Stimulated activated naive CD4-positive, alpha-beta T cell treated with Interleukin-2 at 50 U/mL for 16 hours (primary cell): ENCODE measurements around the gene RGS10.
"Not testable (repeated sequence)": the region's sequence is repeated elsewhere in the genome, so short reads cannot be mapped to it uniquely, and the experiment has no call there.

ENCODE experiments used
- DNase-seq: peaks from one replicate; lab custom pipeline; 2025; lab: John Stamatoyannopoulos, UW

The RGS10 gene

DNA sequence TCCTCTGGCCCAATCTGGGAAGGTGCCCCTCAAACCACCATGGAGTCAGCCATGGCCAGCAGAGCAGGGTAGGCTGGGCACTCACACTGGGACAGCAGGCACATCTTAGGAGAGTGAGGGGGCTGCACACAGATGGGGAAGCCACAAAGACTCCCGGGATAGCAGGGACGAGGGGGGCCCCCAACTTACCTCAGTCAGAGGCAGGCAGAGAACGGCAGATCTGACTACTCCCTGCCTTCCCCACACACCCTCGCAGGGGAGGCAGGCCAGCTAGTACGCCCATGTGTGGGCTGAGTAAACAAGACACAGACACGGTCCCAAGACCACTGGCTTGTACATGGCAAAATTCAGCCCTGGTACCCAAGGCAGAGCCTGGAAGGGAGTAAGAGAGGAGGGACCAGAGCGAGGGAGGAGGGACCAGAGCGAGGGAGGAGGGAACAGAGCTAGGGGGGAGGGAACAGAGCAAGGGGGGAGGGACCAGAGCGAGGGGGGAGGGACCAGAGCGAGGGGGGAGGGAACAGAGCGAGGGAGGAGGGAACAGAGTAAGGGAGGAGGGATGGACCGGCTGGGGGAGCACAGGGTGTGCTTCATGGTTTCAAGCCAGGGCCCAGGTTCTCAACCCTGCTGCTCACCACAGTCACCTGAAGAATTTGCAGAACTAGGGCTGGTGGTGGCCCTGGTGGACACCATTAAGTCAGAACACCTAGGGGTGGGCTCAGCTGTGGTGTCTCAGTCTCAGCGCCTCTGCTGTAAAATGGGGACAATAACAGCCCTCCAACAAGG lies 73.8 kb downstream of the RGS10 start:
- no peak for DNase-seq

GRCh38 chr10:119466655-119467054 lies 75.9 kb downstream of the RGS10 start:
- DNase-seq = peak; percentile 46

- no peak for DNase-seq
Measured at GRCh38 chr10:119466076-119466475, 76.4 kb downstream of the RGS10 start.

- DNase-seq = no peak
Measured at GRCh38 chr10:119465085-119465484, 77.4 kb downstream of the RGS10 start.

DNA sequence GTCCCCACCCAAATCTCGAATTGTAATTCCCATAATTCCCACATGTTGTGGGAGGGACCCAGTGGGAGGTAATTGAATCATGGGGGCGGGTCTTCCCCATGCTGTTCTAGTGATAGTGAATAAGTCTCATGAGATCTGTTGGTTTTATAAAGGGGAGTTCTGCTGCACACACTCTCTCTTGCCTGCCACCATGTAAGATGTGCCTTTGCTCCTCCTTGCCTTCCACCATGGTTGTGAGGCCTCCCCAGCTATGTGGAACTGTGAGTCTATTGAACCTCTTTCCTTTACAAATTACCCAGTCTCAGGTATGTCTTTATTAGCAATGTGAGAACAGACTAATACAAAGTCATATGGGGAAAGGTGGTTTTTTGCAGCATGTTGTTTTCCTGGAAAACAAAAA lies 79.3 kb downstream of the RGS10 start:
- DNase-seq = not testable (repeated sequence)

- DNase-seq = no peak
Measured at GRCh38 chr10:119462773-119463172, 79.7 kb downstream of the RGS10 start.

- DNase-seq = no peak
Measured at GRCh38 chr10:119461923-119462322, 80.6 kb downstream of the RGS10 start.

- DNase-seq = no peak
Measured at GRCh38 chr10:119461380-119461779, 81.1 kb downstream of the RGS10 start.

DNA sequence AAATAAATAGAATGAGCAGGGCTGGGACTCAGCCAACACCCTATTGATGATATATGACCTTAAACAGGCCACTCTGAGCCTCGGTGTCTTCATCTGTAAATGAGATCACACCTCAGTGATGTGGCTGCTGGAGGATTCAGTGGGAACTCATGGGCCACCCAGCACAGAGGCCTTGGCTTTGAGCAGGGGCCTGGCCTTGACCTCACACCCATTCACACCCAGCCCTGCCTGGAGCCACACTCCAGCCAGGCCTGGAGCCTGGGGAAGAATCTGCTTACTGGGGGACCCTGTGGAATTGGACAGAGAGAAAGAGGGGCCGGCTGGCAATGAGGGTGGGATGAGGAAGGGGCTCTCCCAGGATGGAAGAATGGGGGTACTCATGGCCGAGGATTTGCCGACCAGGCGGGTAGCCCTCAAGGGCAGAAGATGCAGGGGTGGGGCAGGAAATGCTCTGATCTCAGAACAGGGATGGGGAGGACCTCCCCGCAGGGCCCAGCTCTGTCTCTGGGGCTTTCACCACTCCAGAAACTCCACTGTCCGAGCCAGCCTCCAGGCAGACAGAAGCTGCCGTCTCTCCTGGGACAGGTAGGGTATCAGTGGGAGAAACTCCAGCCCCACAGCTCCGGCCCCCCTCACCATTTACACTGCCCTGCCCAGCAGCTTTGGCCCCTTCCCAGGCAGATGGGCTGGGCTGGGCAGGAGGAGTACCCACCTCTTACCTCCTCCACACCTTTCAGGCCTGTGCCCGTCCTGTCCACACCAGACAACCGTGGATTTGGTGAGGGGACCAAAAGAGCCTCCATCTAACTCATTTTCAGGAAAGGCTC lies 81.9 kb downstream of the RGS10 start:
- DNase-seq = no peak

DNA sequence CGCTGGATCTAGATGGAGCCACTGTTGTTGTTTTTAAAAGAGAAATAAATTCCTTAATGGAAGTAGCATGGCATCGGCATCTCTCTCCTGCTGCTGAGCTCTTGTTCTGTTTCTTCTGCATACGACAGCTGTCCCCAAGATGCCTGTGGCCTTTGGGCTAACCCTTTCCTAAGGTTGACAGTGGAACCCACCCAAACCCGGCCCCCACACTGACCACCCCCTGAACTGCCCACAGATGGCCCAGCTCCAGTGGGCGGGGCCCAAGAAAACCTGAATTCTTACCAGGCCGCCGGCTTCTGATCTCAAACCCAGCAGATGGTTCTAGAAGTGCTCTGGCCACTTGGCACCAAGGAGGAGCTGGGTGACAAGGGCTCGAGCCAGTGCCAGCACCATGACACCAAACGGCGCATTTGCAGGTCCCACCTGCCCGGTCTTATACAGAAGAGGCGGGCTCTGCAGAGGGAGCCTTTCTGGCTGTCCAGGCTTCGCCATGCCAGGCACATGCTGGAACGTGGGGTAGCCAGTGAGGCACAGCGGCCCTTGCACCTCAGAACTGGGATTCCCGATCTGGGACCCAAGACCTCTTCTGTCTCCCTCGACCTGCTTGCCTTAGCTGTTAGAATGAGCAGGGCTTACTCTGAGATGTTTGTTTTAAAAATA lies 82.7 kb downstream of the RGS10 start:
- no peak for DNase-seq

DNA sequence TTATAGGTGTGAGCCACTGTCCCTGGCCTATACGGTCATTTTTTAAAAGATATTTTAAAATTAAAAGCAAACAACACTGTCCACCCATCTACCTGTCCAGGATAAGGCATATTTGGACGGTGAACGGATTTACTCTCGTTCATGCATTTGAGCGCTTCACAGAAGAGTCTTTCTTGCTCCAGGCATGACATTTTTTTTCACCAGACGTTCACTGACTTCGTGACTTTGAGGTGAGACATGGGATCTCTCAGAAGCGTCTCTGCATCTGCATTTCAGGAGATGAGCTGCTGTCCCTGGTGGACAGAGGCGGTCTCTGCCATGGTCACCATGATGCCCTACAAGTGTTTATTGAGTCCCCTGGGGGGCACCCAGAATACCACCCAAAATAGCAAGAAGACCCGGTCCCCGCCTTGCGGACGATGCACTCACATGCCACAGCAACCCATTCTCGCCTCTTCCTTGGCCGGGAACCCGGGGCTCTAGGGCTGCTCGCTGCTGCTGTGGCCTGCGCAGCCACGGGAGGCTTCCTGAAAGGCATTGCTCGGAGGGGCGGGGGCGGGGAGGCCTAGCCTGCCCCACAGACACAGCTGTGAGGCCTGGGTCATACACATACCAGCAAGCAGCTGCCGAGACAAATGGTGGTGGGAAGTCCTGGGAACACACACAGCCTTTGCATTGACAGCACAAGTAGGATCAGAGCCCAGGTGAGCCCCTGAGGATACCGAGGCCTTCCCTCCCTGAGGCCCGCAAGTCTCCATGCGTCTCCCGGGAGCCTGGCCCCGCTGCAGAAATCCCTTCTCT lies 84.4 kb downstream of the RGS10 start:
- DNase-seq = no peak

GRCh38 chr10:119456435-119456810 lies 86.1 kb downstream of the RGS10 start:
- DNase-seq = no peak

GRCh38 chr10:119455609-119456434 lies 86.7 kb downstream of the RGS10 start:
- DNase-seq = no peak

DNA sequence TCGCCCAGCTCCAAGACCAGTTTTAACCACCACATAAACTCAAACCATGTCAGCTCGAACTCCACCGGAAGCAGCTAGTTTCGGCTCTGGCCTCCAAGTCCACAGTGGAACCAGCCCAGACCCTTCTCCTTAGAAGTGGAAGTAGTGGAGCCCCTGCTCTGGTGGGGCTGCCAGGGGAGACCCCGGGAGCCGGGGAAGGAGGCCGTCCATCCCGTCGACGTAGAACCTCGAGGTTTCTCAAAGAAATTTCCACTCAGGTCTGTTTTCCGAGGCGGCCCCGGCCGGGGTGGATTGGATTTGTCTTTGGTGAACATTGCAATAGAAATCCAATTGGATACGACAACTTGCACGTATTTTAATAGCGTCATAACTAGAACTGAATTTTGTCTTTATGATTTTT lies 87.5 kb downstream of the RGS10 start:
- no peak for DNase-seq

GRCh38 chr10:119454316-119454715 lies 88.2 kb downstream of the RGS10 start:
- no peak for DNase-seq

DNA sequence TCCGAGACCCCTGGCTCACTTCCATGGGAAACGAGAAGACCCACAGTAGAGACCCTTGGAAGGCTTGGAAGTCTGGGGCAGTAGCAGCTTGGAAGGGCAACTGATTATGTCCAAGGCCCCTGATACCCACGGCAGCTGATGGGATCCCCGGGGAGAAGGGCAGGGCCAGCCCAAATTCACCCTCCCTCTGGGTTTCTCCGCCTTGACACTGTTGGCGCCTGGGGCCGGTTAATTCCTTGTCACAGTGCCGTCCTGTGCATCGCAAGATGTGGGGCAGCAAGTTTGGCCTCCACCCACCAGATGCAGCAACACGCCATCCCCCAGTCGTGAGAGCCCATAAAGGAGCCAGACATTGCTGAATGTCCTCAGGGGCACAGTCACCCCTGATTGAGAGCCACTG lies 89.2 kb downstream of the RGS10 start:
- no peak for DNase-seq

DNA sequence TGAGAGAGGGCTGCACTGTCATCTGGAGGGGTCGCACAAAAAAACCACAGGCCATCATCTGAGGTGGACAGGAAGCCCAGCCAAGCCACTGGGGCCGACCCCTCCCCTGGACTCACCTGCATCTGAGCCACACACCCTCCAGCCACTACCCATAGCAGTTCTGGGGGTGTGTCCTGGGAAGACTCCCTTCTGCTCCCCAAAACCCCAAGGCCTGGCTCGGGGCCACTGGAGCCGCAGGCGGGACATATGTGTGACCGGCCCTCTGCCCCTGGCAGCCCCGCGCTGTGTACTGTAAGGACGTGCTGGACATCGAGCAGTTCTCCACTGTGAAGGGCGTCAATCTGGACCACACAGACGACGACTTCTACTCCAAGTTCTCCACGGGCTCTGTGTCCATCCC lies 90.1 kb downstream of the RGS10 start:
- DNase-seq = no peak

- no peak for DNase-seq
Measured at GRCh38 chr10:119451300-119451896, 91.1 kb downstream of the RGS10 start.

DNA sequence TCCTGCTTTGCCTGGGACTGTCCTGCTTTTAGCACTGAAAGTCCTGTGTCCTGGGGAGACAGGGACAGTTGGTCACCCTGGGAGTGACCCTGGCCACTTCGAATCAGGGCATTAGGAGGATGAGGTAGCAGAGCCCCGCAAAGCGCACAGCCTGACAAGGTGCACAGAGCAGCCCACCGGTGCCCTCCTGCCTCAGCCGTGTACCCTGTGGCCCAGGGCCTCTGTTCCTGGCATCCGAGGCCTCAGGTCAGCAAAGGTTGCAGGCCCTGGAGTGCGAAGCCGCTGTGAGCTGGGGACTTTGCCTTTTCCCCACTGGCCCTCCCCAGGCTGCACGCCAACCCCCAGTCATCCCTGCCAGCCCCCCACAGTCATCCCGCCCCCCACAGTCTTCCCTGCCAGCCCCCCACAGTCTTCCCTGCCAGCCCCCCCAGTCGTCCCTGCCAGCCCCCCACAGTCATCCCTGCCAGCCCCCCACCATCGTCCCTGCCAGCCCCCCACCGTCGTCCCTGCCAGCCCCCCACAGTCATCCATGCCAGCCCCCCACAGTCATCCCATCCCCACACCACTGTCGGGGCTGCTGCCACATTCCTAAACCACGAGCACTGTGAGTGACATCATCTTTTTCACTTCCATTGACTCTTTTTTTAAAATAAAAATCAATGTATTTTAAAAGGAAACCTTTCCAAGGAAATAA lies 91.8 kb downstream of the RGS10 start:
- no peak for DNase-seq
